Activated CD4-positive, alpha-beta T cell treated with anti-CD3 and anti-CD28 coated beads, Interleukin-10, Interleukin-2, amounts not matched to agents 100 ng/mL and 50 ng/mL, durations not matched to agents 16 hours and 8 hours (primary cell): Measurements from ENCODE around the gene P2RX5.
"Not testable (repeated sequence)": the region's sequence is repeated elsewhere in the genome, so short reads cannot be mapped to it uniquely, and the experiment has no call there.

Source experiments
- DNase-seq: peaks from one replicate; pipeline ENCODE4 v3.0.0-alpha.2; 2020

P2RX5 gene

GRCh38 chr17:3695723-3696411 lies at the start of gene P2RX5:
Gene P2RX5, minus strand, starts transcription at chr17:3696155. Its CDS starts 150 bp downstream, at chr17:3696005.
- DNase-seq: peak; percentile 80

- no peak for DNase-seq
Observed at GRCh38 chr17:3745071-3745470, 49.1 kb upstream of the P2RX5 start.

- no peak for DNase-seq
Observed at GRCh38 chr17:3744014-3744413, 48.1 kb upstream of the P2RX5 start.

GRCh38 chr17:3740611-3741073 lies 44.7 kb upstream of the P2RX5 start:
- DNase-seq: peak; percentile 71

GRCh38 chr17:3739422-3740124 lies 43.6 kb upstream of the P2RX5 start:
- DNase-seq: no peak

GRCh38 chr17:3738562-3739295 lies 42.8 kb upstream of the P2RX5 start:
- DNase-seq: peak; percentile 80

GRCh38 chr17:3735515-3735914 lies 39.6 kb upstream of the P2RX5 start:
- no peak for DNase-seq

- DNase-seq: not testable (repeated sequence)
Observed at GRCh38 chr17:3734911-3735276, 38.9 kb upstream of the P2RX5 start.

GRCh38 chr17:3732210-3732621 lies 36.3 kb upstream of the P2RX5 start:
- DNase-seq: no peak

- no peak for DNase-seq
Observed at GRCh38 chr17:3730881-3731429, 35.0 kb upstream of the P2RX5 start.

- DNase-seq: no peak
Observed at GRCh38 chr17:3729881-3730280, 33.9 kb upstream of the P2RX5 start.

- DNase-seq: not testable (repeated sequence)
Observed at GRCh38 chr17:3728099-3728498, 32.1 kb upstream of the P2RX5 start.

- no peak for DNase-seq
Observed at GRCh38 chr17:3727041-3727440, 31.1 kb upstream of the P2RX5 start.

GRCh38 chr17:3724378-3725077 lies 28.6 kb upstream of the P2RX5 start:
- peak; percentile 26 for DNase-seq

- peak; percentile 96 for DNase-seq
Observed at GRCh38 chr17:3723556-3724377, 27.8 kb upstream of the P2RX5 start, which contains the start of gene HASPIN. Gene HASPIN, plus strand, starts transcription at chr17:3723903. Its CDS starts 33 bp downstream, at chr17:3723936.

GRCh38 chr17:3723188-3723555 lies 27.2 kb upstream of the P2RX5 start:
- no peak for DNase-seq

- DNase-seq: no peak
Observed at GRCh38 chr17:3722716-3723115, 26.8 kb upstream of the P2RX5 start.

GRCh38 chr17:3719265-3719664 lies 23.3 kb upstream of the P2RX5 start:
- DNase-seq: no peak

GRCh38 chr17:3718201-3718600 lies 22.2 kb upstream of the P2RX5 start:
- DNase-seq: no peak

- DNase-seq: no peak
Observed at GRCh38 chr17:3715296-3715695, 19.3 kb upstream of the P2RX5 start.

- peak; percentile 81 for DNase-seq
Observed at GRCh38 chr17:3712811-3713463, 17.0 kb upstream of the P2RX5 start.
